ENCODE measurements around the gene TOX4. TPM values are rescaled to one million over a fixed set of nuclear protein-coding genes. Genes with fewer than 3 reads are reported as not detected.
A peak's percentile ranks its signal among the peaks of the same experiment; 100 is the strongest.
"Not testable (repeated sequence)": the region's sequence is repeated elsewhere in the genome, so short reads cannot be mapped to it uniquely, and the experiment has no call there.

Gene TOX4
- total and polyA plus RNA-seq, 4 donors = 16.4 to 82.9 (median 42.1) TPM

- ATAC-seq (ENCODE audit: insufficient read depth, low FRiP score) = no peak
These were observed 40.4 kb upstream of the TOX4 start for GRCh38 chr14:21436567-21437062.

GRCh38 chr14:21437063-21437901, 39.7 kb upstream of the TOX4 start:
- peaks cover 0 to 22% (median 4%) of the 10 kb centered on the region in 5 donors for H3K4me1 ChIP-seq (ENCODE audit: control insufficient read depth in 5 of 5, insufficient read depth in 5 of 5, low read length in 5 of 5)
- peak overlapping the region; percentile 86 for H3K4me3 ChIP-seq
- H3K9ac ChIP-seq (ENCODE audit: insufficient read depth in 1 of 2, low read length in 2 of 2) = peak overlapping the region; percentile 82 to 96
- no peaks in the 10 kb centered on the region for H3K9me3 ChIP-seq (ENCODE audit: control insufficient read depth in 4 of 4, insufficient read depth in 3 of 4, low read length in 3 of 4)
- TF ChIP-seq CTCF (IDR thresholded peaks at IDR 0.05; ENCODE audit: control extremely low read depth, extremely low read depth) = no peak
- H3K27me3 ChIP-seq (ENCODE audit: control insufficient read depth in 3 of 3, insufficient read depth in 3 of 3, low read length in 2 of 3) = no peaks in the 10 kb centered on the region
- 5 to 6% methylated on average over 31 to 33 of the region's 33 CpGs for WGBS, 2 donors
- H3K27ac ChIP-seq (ENCODE audit: low read depth in 1 of 2, low read length in 1 of 2) = peak overlapping the region; percentile 82 to 87
- ATAC-seq (ENCODE audit: insufficient read depth, low FRiP score) = peak; percentile 100
- DNase-seq = peak; percentile 99 to 100 (median 100)
- H3K36me3 ChIP-seq (ENCODE audit: control insufficient read depth in 4 of 4, insufficient read depth in 4 of 4, low read length in 4 of 4) = peaks cover 0 to 2% (median 0%) of the 10 kb centered on the region in 4 donors

More at GRCh38 chr14:21436567-21437062, 40.4 kb upstream of the TOX4 start:
- Histone ChIP-seq H3K36me3 (ENCODE audit: control insufficient read depth in 4 of 4, insufficient read depth in 4 of 4, low read length in 4 of 4) (peaks cover 0 to 2% (median under 1%) of the 10 kb centered on the region in 4 donors), H3K27ac (ENCODE audit: low read depth in 1 of 2, low read length in 1 of 2) (peak overlapping the region; percentile 82 to 87), H3K4me1 (ENCODE audit: control insufficient read depth in 5 of 5, insufficient read depth in 5 of 5, low read length in 5 of 5) (peaks cover 0 to 22% (median 4%) of the 10 kb centered on the region in 5 donors), H3K4me3 (peak overlapping the region; percentile 86), H3K9me3 (ENCODE audit: control insufficient read depth in 4 of 4, insufficient read depth in 3 of 4, low read length in 3 of 4) (no peaks in the 10 kb centered on the region), H3K27me3 (ENCODE audit: control insufficient read depth in 3 of 3, insufficient read depth in 3 of 3, low read length in 2 of 3) (no peaks in the 10 kb centered on the region), H3K9ac (ENCODE audit: insufficient read depth in 1 of 2, low read length in 2 of 2) (peak overlapping the region; percentile 65 to 76)
- 0 to 1% methylated on average over 11 of the region's 11 CpGs for WGBS, 2 donors
- DNase-seq = peak in 1 of 3 donors; percentile 31
- no peak for TF ChIP-seq CTCF (IDR thresholded peaks at IDR 0.05; ENCODE audit: control extremely low read depth, extremely low read depth)

- no peak overlapping the region for H3K9ac ChIP-seq (ENCODE audit: insufficient read depth in 1 of 2, low read length in 2 of 2)
- H3K4me3 ChIP-seq = no peak overlapping the region
- H3K4me1 ChIP-seq (ENCODE audit: control insufficient read depth in 5 of 5, insufficient read depth in 5 of 5, low read length in 5 of 5) = peaks cover 0 to 12% (median 3%) of the 10 kb centered on the region in 5 donors
- DNase-seq (no peak), ATAC-seq (ENCODE audit: insufficient read depth, low FRiP score) (no peak)
- no peak overlapping the region for H3K27ac ChIP-seq (ENCODE audit: low read depth in 1 of 2, low read length in 1 of 2)
- TF ChIP-seq CTCF (IDR thresholded peaks at IDR 0.05; ENCODE audit: control extremely low read depth, extremely low read depth) = no peak
- no peaks in the 10 kb centered on the region for H3K9me3 ChIP-seq (ENCODE audit: control insufficient read depth in 4 of 4, insufficient read depth in 3 of 4, low read length in 3 of 4)
- H3K27me3 ChIP-seq (ENCODE audit: control insufficient read depth in 3 of 3, insufficient read depth in 3 of 3, low read length in 2 of 3) = no peaks in the 10 kb centered on the region
- H3K36me3 ChIP-seq (ENCODE audit: control insufficient read depth in 4 of 4, insufficient read depth in 4 of 4, low read length in 4 of 4) = peaks cover 0 to 2% (median 0%) of the 10 kb centered on the region in 4 donors
These were observed 36.1 kb upstream of the TOX4 start for GRCh38 chr14:21440859-21441258.

- not testable (repeated sequence) for DNase-seq; H3K9me3 ChIP-seq (ENCODE audit: control insufficient read depth in 4 of 4, insufficient read depth in 3 of 4, low read length in 3 of 4); H3K27ac ChIP-seq (ENCODE audit: low read depth in 1 of 2, low read length in 1 of 2); H3K4me1 ChIP-seq (ENCODE audit: control insufficient read depth in 5 of 5, insufficient read depth in 5 of 5, low read length in 5 of 5); H3K9ac ChIP-seq (ENCODE audit: insufficient read depth in 1 of 2, low read length in 2 of 2); H3K36me3 ChIP-seq (ENCODE audit: control insufficient read depth in 4 of 4, insufficient read depth in 4 of 4, low read length in 4 of 4); H3K4me3 ChIP-seq; H3K27me3 ChIP-seq (ENCODE audit: control insufficient read depth in 3 of 3, insufficient read depth in 3 of 3, low read length in 2 of 3); ATAC-seq (ENCODE audit: insufficient read depth, low FRiP score)
- WGBS, 2 donors = 58% methylated on average over 1 of the region's 1 CpG; no CpG with 5 or more reads in 1 of the 2 donors
These were observed 34.3 kb upstream of the TOX4 start for GRCh38 chr14:21442657-21443056.
